Measurements from ENCODE around the gene SLC7A4. TPM values are rescaled to one million over a fixed set of nuclear protein-coding genes. Genes with fewer than 3 reads are reported as not detected.
"Not testable (repeated sequence)": the region's sequence is repeated elsewhere in the genome, so short reads cannot be mapped to it uniquely, and the experiment has no call there.

Gene SLC7A4
- total RNA-seq, 1 donor from 2014 or later, result 0.22 TPM

- no peak overlapping the region for H3K27ac Mint-ChIP-seq (ENCODE audit: unreplicated experiment)
- H3K36me3 Mint-ChIP-seq (ENCODE audit: low read depth), result peaks cover 2% of the 10 kb centered on the region
- H3K4me1 Mint-ChIP-seq (ENCODE audit: low read depth), result peaks cover 29% of the 10 kb centered on the region
- DNase-seq (ENCODE audit: low spot score), result no peak
- TF ChIP-seq CTCF (IDR thresholded peaks at IDR 0.05), result no peak
- no peaks in the 10 kb centered on the region for H3K27me3 Mint-ChIP-seq (ENCODE audit: low read depth)
- H3K9me3 Mint-ChIP-seq (ENCODE audit: low read depth), result no peaks in the 10 kb centered on the region
- no peak overlapping the region for H3K4me3 Mint-ChIP-seq (ENCODE audit: unreplicated experiment)
Measured at GRCh38 chr22:21012446-21013407, 19.6 kb downstream of the SLC7A4 start.

GRCh38 chr22:21010426-21011113 is 21.8 kb downstream of the SLC7A4 start:
- Mint-ChIP-seq H3K27ac (ENCODE audit: unreplicated experiment) (no peak overlapping the region), H3K4me3 (ENCODE audit: unreplicated experiment) (no peak overlapping the region), H3K9me3 (ENCODE audit: low read depth) (no peaks in the 10 kb centered on the region), H3K27me3 (ENCODE audit: low read depth) (no peaks in the 10 kb centered on the region), H3K36me3 (ENCODE audit: low read depth) (no peaks in the 10 kb centered on the region), H3K4me1 (ENCODE audit: low read depth) (peaks cover 20% of the 10 kb centered on the region)
- no peak for DNase-seq (ENCODE audit: low spot score)
- TF ChIP-seq CTCF (IDR thresholded peaks at IDR 0.05), result no peak

GRCh38 chr22:21009638-21010425 is 22.5 kb downstream of the SLC7A4 start:
- no peak for TF ChIP-seq CTCF (IDR thresholded peaks at IDR 0.05)
- Mint-ChIP-seq H3K4me1 (ENCODE audit: low read depth) (peaks cover 12% of the 10 kb centered on the region), H3K9me3 (ENCODE audit: low read depth) (no peaks in the 10 kb centered on the region), H3K36me3 (ENCODE audit: low read depth) (no peaks in the 10 kb centered on the region), H3K4me3 (ENCODE audit: unreplicated experiment) (no peak overlapping the region), H3K27ac (ENCODE audit: unreplicated experiment) (no peak overlapping the region), H3K27me3 (ENCODE audit: low read depth) (no peaks in the 10 kb centered on the region)
- no peak for DNase-seq (ENCODE audit: low spot score)

DNA sequence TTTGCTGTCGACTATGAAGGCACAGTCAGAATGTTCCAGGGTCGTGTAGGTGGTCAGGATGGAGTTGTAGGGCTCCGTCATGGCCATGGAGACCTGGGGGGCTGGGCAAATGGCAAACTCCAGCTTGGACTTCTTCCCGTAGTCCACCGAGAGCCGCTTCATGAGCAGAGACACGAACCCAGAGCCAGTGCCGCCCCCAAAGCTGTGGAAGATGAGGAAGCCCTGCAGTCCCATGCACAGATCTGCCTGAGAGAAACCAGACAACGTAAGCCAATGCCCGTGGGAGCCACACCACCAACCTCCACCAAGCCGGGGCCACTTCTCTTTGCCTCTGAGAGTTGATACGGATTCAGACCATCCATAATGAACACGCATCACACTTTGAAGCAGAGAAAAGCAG is 23.2 kb downstream of the SLC7A4 start:
- not testable (repeated sequence) for H3K9me3 Mint-ChIP-seq (ENCODE audit: low read depth); DNase-seq (ENCODE audit: low spot score); H3K27me3 Mint-ChIP-seq (ENCODE audit: low read depth); H3K36me3 Mint-ChIP-seq (ENCODE audit: low read depth); H3K4me3 Mint-ChIP-seq (ENCODE audit: unreplicated experiment); H3K27ac Mint-ChIP-seq (ENCODE audit: unreplicated experiment); H3K4me1 Mint-ChIP-seq (ENCODE audit: low read depth)

GRCh38 chr22:21003782-21004181 is 28.6 kb downstream of the SLC7A4 start:
- no peak for DNase-seq (ENCODE audit: low spot score)
- H3K36me3 Mint-ChIP-seq (ENCODE audit: low read depth), result no peaks in the 10 kb centered on the region
- no peaks in the 10 kb centered on the region for H3K9me3 Mint-ChIP-seq (ENCODE audit: low read depth)
- TF ChIP-seq CTCF (IDR thresholded peaks at IDR 0.05), result no peak
- H3K27me3 Mint-ChIP-seq (ENCODE audit: low read depth), result no peaks in the 10 kb centered on the region
- no peak overlapping the region for H3K27ac Mint-ChIP-seq (ENCODE audit: unreplicated experiment)
- H3K4me3 Mint-ChIP-seq (ENCODE audit: unreplicated experiment), result peak overlapping the region; percentile 16
- H3K4me1 Mint-ChIP-seq (ENCODE audit: low read depth), result peaks cover 27% of the 10 kb centered on the region
